HepG2 (cell line): ENCODE results near the gene ST3GAL5. TPM values are rescaled to one million over a fixed set of nuclear protein-coding genes. Genes with fewer than 3 reads are reported as not detected.

ENCODE experiments used
- CREB1 ChIP-seq, 2 experiments: fragments of 450-650 bp in 1 of 2; IDR thresholded peaks; 2 replicates each; pipeline ENCODE4 v1.6.1; 2016 to 2017; ENCODE audit warnings: control low read depth in 1 of 2, mild to moderate bottlenecking in 1 of 2, missing compliant biosample characterization in 1 of 2, missing genetic modification characterization in 1 of 2
- EEA1 ChIP-seq: sonication (generic); formaldehyde crosslinking; IDR thresholded peaks from 2 replicates; pipeline ENCODE4 v1.5.1; 2020; ENCODE audit warnings: mild to moderate bottlenecking, missing genetic modification reagents, borderline replicate concordance
- HHEX ChIP-seq: IDR thresholded peaks from 2 replicates; pipeline ENCODE4 v1.6.1; 2016; ENCODE audit warnings: control low read depth
- HOXA3 ChIP-seq: sonication (generic); formaldehyde crosslinking; IDR thresholded peaks from 2 replicates; pipeline ENCODE4 v1.5.0; 2020; ENCODE audit warnings: missing genetic modification reagents
- KLF11 ChIP-seq: IDR thresholded peaks from 2 replicates; pipeline ENCODE4 v1.6.1; 2016; ENCODE audit warnings: missing compliant biosample characterization
- POLR2G ChIP-seq: fragments of 200-400 bp; formaldehyde crosslinking; IDR thresholded peaks from 2 replicates; pipeline ENCODE4 v1.6.1; 2018; ENCODE audit warnings: mild to moderate bottlenecking, low read depth, low read length, moderate library complexity
- SNAPC4 ChIP-seq: sonication (generic); formaldehyde crosslinking; IDR thresholded peaks from 2 replicates; pipeline ENCODE4 v1.4.0; 2020; ENCODE audit warnings: mild to moderate bottlenecking, missing genetic modification reagents
- SRSF4 ChIP-seq: fragments of 200-400 bp; formaldehyde crosslinking; IDR thresholded peaks from one replicate; pipeline ENCODE4 v1.6.1; 2018; ENCODE audit warnings: mild to moderate bottlenecking, low read depth, low read length, moderate library complexity; ENCODE audit not compliant: poor library complexity, severe bottlenecking
- ZIK1 ChIP-seq: sonication (generic); formaldehyde crosslinking; IDR thresholded peaks from 2 replicates; pipeline ENCODE4 v1.5.0; 2020; ENCODE audit warnings: mild to moderate bottlenecking, low read depth, missing genetic modification reagents, borderline replicate concordance
- ZNF276 ChIP-seq: sonication (generic); formaldehyde crosslinking; IDR thresholded peaks from 2 replicates; pipeline ENCODE4 v1.4.0; 2020; ENCODE audit warnings: mild to moderate bottlenecking, low read depth, missing genetic modification reagents
- ZNF430 ChIP-seq: sonication (generic); formaldehyde crosslinking; IDR thresholded peaks from 2 replicates; pipeline ENCODE4 v1.9.0; 2021; ENCODE audit warnings: mild to moderate bottlenecking, missing genetic modification reagents
- ZNF432 ChIP-seq: sonication (generic); formaldehyde crosslinking; IDR thresholded peaks from 2 replicates; pipeline ENCODE4 v1.5.0; 2020; ENCODE audit warnings: missing genetic modification reagents, mild to moderate bottlenecking, borderline replicate concordance
- ZNF503 ChIP-seq: sonication (generic); formaldehyde crosslinking; IDR thresholded peaks from 2 replicates; pipeline ENCODE4 v1.4.0; 2020; ENCODE audit warnings: missing genetic modification reagents
- ZNF530 ChIP-seq: sonication (generic); formaldehyde crosslinking; IDR thresholded peaks from 2 replicates; pipeline ENCODE4 v1.5.0; 2020; ENCODE audit warnings: low read depth, mild to moderate bottlenecking, missing genetic modification reagents
- ZNF574 ChIP-seq: sonication (generic); formaldehyde crosslinking; IDR thresholded peaks from 2 replicates; pipeline ENCODE4 v1.4.0; 2020; ENCODE audit warnings: missing genetic modification reagents
- polyA plus RNA-seq, 8 experiments: library from polyadenylated mRNA; depleted of rRNA in 3 of 8; stranded (reverse) in 7 of 8; unstranded in 1 of 8; fragments of >200 nt; fragmentation: Illumina TruSeq in 4 of 8; extraction: Trizol in 4 of 8; gene quantifications; 2 replicates each; pipeline versions ENCODE4 v1.2.1 to v1.2.3, GENCODE V29; 2011 to 2016; ENCODE audit warnings: low read depth in 4 of 8, missing spikeins in 1 of 8, mixed read lengths in 1 of 8; ENCODE audit not compliant: insufficient read depth in 1 of 8
- total RNA-seq, 5 experiments: library from RNA; depleted of rRNA; stranded (reverse); fragments of >200 nt; fragmentation: Illumina TruSeq; extraction: Trizol; gene quantifications; 2 replicates each; pipeline ENCODE4 v1.2.3, GENCODE V29; 2016; ENCODE audit warnings: low read depth in 1 of 5

ST3GAL5 gene
- total and polyA plus RNA-seq, 2 of the 13 experiments (the other 11 are each of a cell fraction or from before 2014, with no cell fraction given), result 1.3 to 2.0 TPM

GRCh38 chr2:85888684-85889626 is at the start of gene ST3GAL5 (continued):
- TF ChIP-seq SNAPC4 (CRISPR knock-in tag) (no peak), SRSF4 (no peak), ZNF574 (CRISPR knock-in tag) (peak; percentile 86), KLF11 (peak; percentile 72; the same call in 1 of the 2 replicates), ZIK1 (CRISPR knock-in tag) (no peak), EEA1 (CRISPR knock-in tag) (0 out of 2 replicates have a peak, but pooled peaks have one; percentile 27), HOXA3 (CRISPR knock-in tag) (peak; percentile 66), ZNF530 (no peak), ZNF432 (no peak), ZNF503 (CRISPR knock-in tag) (peak; percentile 52; the same call in 1 of the 2 replicates), CREB1 (IDR thresholded peaks at IDR 0.05) (peak; percentile 94), CREB1 (CRISPR knock-in tag; IDR thresholded peaks at IDR 0.05) (no peak), ZNF276 (CRISPR knock-in tag) (no peak), HHEX (CRISPR knock-in tag) (no peak), POLR2G (no peak), ZNF430 (CRISPR knock-in tag) (no peak)
